Measurements from ENCODE around the gene EIF2AK3. TPM values are rescaled to one million over a fixed set of nuclear protein-coding genes. Genes with fewer than 3 reads are reported as not detected.
A peak's percentile ranks its signal among the peaks of the same experiment; 100 is the strongest.

EIF2AK3 gene
- total and polyA plus RNA-seq, 2 of the 8 experiments (the other 6 are each of a cell fraction or from before 2014, with no cell fraction given) = 5.8 to 22.8 TPM

- peak; percentile 26 for TF ChIP-seq TAF7 (optimal IDR thresholded peaks at IDR 0.05; ENCODE audit: borderline replicate concordance, low read depth, low read length)
- TF ChIP-seq CEBPB (IDR thresholded peaks at IDR 0.05; ENCODE audit: low read depth, low read length) = no peak
- TF ChIP-seq TAF1 (IDR thresholded peaks at IDR 0.05; ENCODE audit: low read depth, low read length) = 0 out of 2 replicates have a peak, but pooled peaks have one; percentile 37
- TF ChIP-seq CHD1 (IDR thresholded peaks at IDR 0.05; ENCODE audit: low read depth, low read length) = no peak
- no peak for TF ChIP-seq SP2 (IDR thresholded peaks at IDR 0.05; ENCODE audit: low read length)
- no peak for TF ChIP-seq JUN (IDR thresholded peaks at IDR 0.05; ENCODE audit: low read depth, low read length)
- no peak for TF ChIP-seq BRCA1 (IDR thresholded peaks at IDR 0.05; ENCODE audit: low read depth, low read length)
- TF ChIP-seq MAX (IDR thresholded peaks at IDR 0.05) = peak; percentile 61; the same call in 1 of the 2 replicates
- TF ChIP-seq NANOG (IDR thresholded peaks at IDR 0.05; ENCODE audit: insufficient read depth, low read depth, low read length, poor library complexity, severe bottlenecking) = no peak
- no peak for TF ChIP-seq HDAC6 (IDR thresholded peaks at IDR 0.05; ENCODE audit: low read depth, low read length)
- peak; percentile 51; a peak in 2 of 3 replicates for TF ChIP-seq POLR2A (IDR thresholded peaks at IDR 0.05; ENCODE audit: control extremely low read depth in 1 of 2, low read depth in 2 of 2, low read length in 2 of 2)
- no peak for TF ChIP-seq ZNF274 (IDR thresholded peaks at IDR 0.05; ENCODE audit: borderline replicate concordance, extremely low read depth, low read length)
- no peak for TF ChIP-seq RBBP5 (IDR thresholded peaks at IDR 0.05; ENCODE audit: borderline replicate concordance, low read depth, low read length)
- TF ChIP-seq ATF3 (IDR thresholded peaks at IDR 0.05; ENCODE audit: insufficient read depth, low read depth, low read length) = no peak
These were observed 88.8 kb downstream of the EIF2AK3 start (continued) for GRCh38 chr2:88538362-88538917.

All from H1 (cell line).